ENCODE results near the gene KRT78. TPM values are rescaled to one million over a fixed set of nuclear protein-coding genes. Genes with fewer than 3 reads are reported as not detected.

KRT78 gene
- not detected in 2 replicates for total RNA-seq (2011; cell fraction: chromatin; rRNA removed; ENCODE audit: low replicate concordance)
- not detected in 2 replicates for total RNA-seq (2011; cell fraction: nucleolus; rRNA removed)
- total RNA-seq (2011; cell fraction: nucleoplasm; rRNA removed): not detected in 2 replicates
- total RNA-seq (2014; rRNA removed) (not detected in 2 replicates), total RNA-seq (2014; rRNA removed; fragmentation: Illumina TruSeq; extraction: Trizol) (not detected in 2 replicates), total RNA-seq (2015; rRNA removed; fragmentation: Illumina TruSeq; extraction: Trizol) (not detected in 2 replicates), total RNA-seq (2021) (not detected in 2 replicates), polyA plus RNA-seq (2011; rRNA removed) (0.08 TPM in 1 of 2 replicates, not detected in the other), polyA plus RNA-seq (2014; fragmentation: Illumina TruSeq; extraction: Trizol) (not detected in 2 replicates), polyA plus RNA-seq (2014; fragmentation: Nextera tagmentation; extraction: Ambion mirVana) (not detected), polyA plus RNA-seq (2014; rRNA removed) (not detected in 2 replicates), polyA minus RNA-seq (2011; rRNA and poly(A)+ RNA removed) (not detected in 2 replicates), Bru-seq, nascent RNA (not detected), BruChase-seq, experiment 1, labeled RNA remaining after a 2-hour chase (not detected), BruChase-seq, experiment 2, labeled RNA remaining after a 6-hour chase (not detected)
- polyA plus RNA-seq (2011; cell fraction: cytosol; rRNA removed): not detected in 2 replicates
- polyA plus RNA-seq (2011; cell fraction: nucleus; rRNA removed): not detected in 2 replicates
- not detected in 2 replicates for polyA plus RNA-seq (2012)
- not detected in 2 replicates for polyA minus RNA-seq (2011; cell fraction: cytosol; rRNA and poly(A)+ RNA removed)
- not detected in 2 replicates for polyA minus RNA-seq (2011; cell fraction: nucleus; rRNA and poly(A)+ RNA removed)
- long read RNA-seq, experiment 1: 0 reads
- long read RNA-seq, experiment 2: 0 reads
- long read RNA-seq, experiment 3: 0 reads

- no peak within 1 kb of the TSS for H3K4me2 ChIP-seq (ENCODE audit: insufficient read depth, low read length)
- intact Hi-C loops (cut with micrococcal nuclease) (no loop called here), in situ Hi-C loops (cut with MboI) (no loop called here)
- H4K20me1 ChIP-seq (replicated peaks; ENCODE audit: control insufficient read depth, insufficient read depth, low read length): peaks cover 6% of the 10 kb centered on the region; the same call in 1 of the 2 replicates
- H3K9me1 ChIP-seq (ENCODE audit: control insufficient read depth, insufficient read depth, low read length): no peaks in the 10 kb centered on the region
- no peaks in the 10 kb centered on the region for H3K36me3 ChIP-seq (ENCODE audit: control insufficient read depth, insufficient read depth, low read length)
- no peak within 1 kb of the TSS for H3K27ac ChIP-seq (ENCODE audit: extremely low read depth, low read depth, low read length)
- CTCF ChIA-PET (ENCODE audit: low intra/inter-chr PET ratio): no interaction called here
- H3K9me3 ChIP-seq (replicated peaks; ENCODE audit: control insufficient read depth, insufficient read depth, low read depth, low read length): no peaks in the 10 kb centered on the region
- H3K79me2 ChIP-seq (ENCODE audit: control insufficient read depth, insufficient read depth, low read length): no peaks in the 10 kb centered on the region
- no peak for ATAC-seq
- WGBS (ENCODE audit: insufficient coverage, low coverage, missing lambda C conversion rate): 6% methylated on average over 14 of the region's 16 CpGs
- no peak for FAIRE-seq
- H2AFZ ChIP-seq (ENCODE audit: low read depth, low read length): no peak within 1 kb of the TSS
- no peak within 1 kb of the TSS for H3K9ac ChIP-seq (ENCODE audit: insufficient read depth in 1 of 2, low read depth in 2 of 2, low read length in 2 of 2)
- DNase-seq (ENCODE audit: extremely low read depth in 1 of 4, low spot score in 3 of 4): no peak
- no peaks in the 10 kb centered on the region for H3K4me1 ChIP-seq (replicated peaks in 1 of 2; ENCODE audit: control insufficient read depth in 2 of 2, insufficient read depth in 2 of 2, low read length in 2 of 2)
- H3K27me3 ChIP-seq (ENCODE audit: control insufficient read depth in 2 of 2, insufficient read depth in 2 of 2, low read length in 2 of 2): peaks cover 20 to 67% of the 10 kb centered on the region in 2 experiments; a peak in 4 of 5 replicates
- H3K4me3 ChIP-seq: no peak within 1 kb of the TSS
- BruUV-seq (replicated peaks): no TSS peak
- POLR2A ChIA-PET: interaction anchor here (0.6 kb wide), 1 partner anchor 537 kb away, joined by 3 read pairs; no protein-coding TSS in a partner anchor
- no peak for TF ChIP-seq TSC22D4 (tag; IDR thresholded peaks at IDR 0.05)
- TF ChIP-seq PATZ1 (CRISPR knock-in tag; IDR thresholded peaks at IDR 0.05; ENCODE audit: borderline replicate concordance): no peak
- no peak for TF ChIP-seq ZNF316 (IDR thresholded peaks at IDR 0.05)
- TF ChIP-seq MED1 (CRISPR knock-in tag; IDR thresholded peaks at IDR 0.05; ENCODE audit: borderline replicate concordance): no peak
- no peak for TF ChIP-seq E2F3 (CRISPR knock-in tag; IDR thresholded peaks at IDR 0.05)
- no peak for TF ChIP-seq THRB (CRISPR knock-in tag; conservative IDR thresholded peaks at IDR 0.05)
- TF ChIP-seq HOXB6 (CRISPR knock-in tag; IDR thresholded peaks at IDR 0.05; ENCODE audit: borderline replicate concordance): no peak
- TF ChIP-seq ZNF511 (CRISPR knock-in tag; IDR thresholded peaks at IDR 0.05): no peak
- no peak for TF ChIP-seq RAD21 (CRISPR knock-in tag; conservative IDR thresholded peaks at IDR 0.05 in 1 of 2, IDR thresholded peaks at IDR 0.05 in 1 of 2)
- no peak for TF ChIP-seq ZSCAN32 (CRISPR knock-in tag; IDR thresholded peaks at IDR 0.05)
- TF ChIP-seq ZNF76 (CRISPR knock-in tag; IDR thresholded peaks at IDR 0.05; ENCODE audit: borderline replicate concordance): no peak
- TF ChIP-seq HDAC1 (IDR thresholded peaks at IDR 0.05): no peak
- TF ChIP-seq E2F4 (CRISPR knock-in tag; IDR thresholded peaks at IDR 0.05; ENCODE audit: low read depth): no peak
- no peak for TF ChIP-seq TAL1 (IDR thresholded peaks at IDR 0.05)
Observed at GRCh38 chr12:52848661-52849255, at the start of gene KRT78. TSS of gene KRT78 (minus strand) at chr12:52848994. CDS start at chr12:52848930, 64 bp downstream.

Measured in K562 (cell line).